G401.6 (cell line): ENCODE data around the gene PEPD.

Source experiments
- FAIRE-seq: peaks from 2 replicates; lab custom pipeline; 2012; peaks lifted over from hg19 to GRCh38; lab: Jason Lieb, UNC

The PEPD gene

DNA sequence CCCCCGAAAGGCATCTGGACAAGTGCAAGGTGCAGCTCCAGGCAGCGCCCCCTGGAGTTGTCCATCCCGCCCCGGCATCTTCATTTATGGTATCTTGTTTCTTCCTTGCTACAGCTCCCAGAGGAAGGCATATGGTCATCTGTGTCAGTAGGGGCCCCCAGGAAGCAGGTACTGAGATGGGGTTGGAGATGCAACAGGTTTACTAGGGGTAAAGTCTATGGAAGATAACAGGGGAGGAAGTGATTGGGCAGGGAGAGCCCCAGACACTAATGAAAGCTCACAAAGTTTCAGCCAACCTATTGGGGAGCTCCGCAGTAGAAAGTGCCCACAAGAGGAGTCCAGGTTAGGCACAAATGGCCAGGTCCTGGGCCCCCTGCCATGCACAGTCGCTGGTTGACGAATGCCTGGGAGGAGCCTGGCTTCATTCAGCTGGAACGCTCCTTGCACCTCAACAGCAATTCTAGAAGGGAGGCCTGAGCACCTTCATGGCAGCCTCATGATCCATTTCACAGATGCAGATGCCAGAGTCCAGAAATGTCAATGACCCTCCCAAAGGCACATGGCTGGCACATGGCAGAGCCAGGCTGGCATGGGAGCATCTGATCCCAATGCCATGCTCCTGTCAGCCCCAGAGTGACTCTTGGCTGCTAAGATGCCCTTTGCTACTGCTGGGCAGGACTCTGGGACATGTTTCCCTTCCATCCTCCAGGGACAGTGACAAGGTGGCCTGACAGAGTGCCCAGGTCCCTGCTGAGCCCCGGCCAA, 23.8 kb upstream of the PEPD start:
- FAIRE-seq, result no peak

DNA sequence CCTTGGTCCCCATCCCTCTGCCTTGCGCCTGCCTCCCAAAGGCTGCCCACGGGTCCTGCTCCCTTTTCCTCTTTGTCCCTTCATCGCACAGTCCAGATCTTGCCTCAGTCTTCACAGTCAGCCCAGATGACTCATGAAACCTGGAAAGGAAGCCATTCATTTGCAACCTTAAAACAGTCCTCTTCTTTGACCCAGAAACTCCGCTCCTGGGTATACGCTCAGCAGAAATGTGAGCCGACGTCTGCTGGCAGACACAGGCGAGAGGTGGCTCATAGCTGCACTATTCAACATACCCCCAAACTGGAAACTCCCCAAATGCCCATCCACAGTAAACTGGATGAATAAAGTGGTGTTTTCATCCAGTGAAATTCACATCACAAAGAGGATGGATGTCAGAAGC, 13.6 kb upstream of the PEPD start:
- FAIRE-seq, result no peak

DNA sequence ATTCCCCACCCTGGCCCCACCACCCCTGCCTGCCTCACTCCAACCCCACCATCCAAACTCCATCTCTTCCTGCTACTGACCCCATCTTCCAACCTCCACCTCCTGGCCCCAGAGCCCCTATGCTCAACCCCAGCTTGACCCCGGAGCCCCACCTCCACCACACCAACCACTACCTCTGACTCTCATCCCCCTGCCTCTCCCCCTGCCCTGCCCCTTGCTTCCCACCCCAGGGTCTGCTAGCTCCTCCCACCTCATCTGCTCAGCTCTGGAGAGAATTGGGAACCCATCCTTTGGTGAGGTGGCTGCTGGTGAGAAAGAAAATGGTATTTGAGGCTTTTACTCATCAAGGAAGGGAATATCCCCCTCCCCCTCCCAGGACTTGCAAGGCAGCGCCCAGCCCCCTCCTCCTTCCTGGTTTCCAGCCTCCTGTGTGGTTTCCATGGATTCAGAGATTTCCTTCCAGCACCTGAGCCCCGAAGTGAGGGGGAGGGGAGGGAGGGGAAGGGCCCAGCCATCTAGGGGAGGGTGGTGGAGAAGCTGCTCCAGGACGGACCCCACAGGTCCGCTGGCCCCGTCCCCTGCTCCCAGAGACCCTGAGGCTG, 11.4 kb upstream of the PEPD start:
- no peak for FAIRE-seq

DNA sequence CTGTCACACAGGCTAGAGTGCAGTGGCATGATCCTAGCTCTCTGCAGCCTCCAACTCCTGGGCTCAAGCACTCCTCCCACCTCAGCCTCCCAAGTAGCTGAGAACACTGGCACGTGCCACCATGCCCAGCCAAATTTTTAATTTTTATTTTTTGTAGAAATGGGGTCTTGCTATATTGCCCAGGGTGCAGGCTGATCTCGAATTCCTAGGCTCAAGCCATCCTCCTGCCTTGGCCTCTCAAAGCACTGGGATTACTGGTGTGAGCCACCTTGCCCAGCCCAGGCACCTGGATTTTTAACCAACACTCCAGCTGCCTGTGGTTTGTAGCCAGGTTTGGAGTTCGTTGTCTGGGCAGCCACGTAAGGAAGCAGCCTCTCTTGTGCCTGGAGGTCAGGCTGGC, 9.3 kb upstream of the PEPD start:
- FAIRE-seq, result no peak

DNA sequence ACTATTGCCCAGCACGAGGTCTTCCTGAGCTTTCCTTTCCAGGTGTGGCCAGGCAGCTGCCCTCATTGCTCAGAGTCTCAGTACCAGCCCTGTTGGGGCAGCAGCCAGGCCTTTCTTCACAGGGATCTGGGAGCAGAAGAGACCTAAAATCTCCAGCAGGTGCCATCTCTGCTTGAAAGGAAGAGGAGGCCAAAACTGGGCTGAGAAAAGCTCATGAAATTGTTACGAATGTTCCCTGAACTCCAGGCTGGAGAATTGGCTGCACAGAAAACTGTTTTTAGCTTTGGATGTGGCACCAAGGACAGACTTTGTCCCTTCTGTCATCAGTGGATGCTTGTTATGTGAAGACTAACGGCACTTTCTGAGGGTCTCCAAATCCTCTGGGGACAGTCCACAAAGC, 8.7 kb upstream of the PEPD start:
- FAIRE-seq, result no peak

DNA sequence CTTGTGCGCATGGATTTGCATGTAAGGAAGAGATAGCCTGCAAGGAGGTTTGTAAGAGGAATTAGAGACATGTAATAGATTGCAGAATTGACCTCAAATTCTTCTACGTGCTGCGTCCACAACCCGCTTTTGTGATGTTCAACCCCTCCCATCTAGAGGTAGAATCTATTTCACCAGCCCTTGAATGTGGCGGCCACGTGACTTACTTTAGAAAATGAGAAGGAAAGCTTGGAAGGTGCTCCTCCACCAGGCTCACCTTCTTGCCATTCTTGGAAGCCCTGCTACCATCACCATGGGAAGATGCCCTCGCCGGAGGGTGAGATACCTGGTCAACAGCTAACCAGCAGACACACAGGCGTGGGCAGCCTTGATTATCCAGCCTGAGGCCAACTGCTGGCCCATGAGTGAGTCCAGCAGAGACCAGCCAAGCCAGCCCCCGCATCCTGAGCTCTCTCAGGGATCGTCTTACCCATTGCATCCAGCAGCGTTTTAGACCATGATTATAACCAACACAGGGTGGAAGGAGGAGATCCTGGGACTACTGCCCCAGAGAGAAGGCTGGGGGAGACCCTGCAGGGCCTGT, 7.6 kb upstream of the PEPD start:
- FAIRE-seq, result no peak

DNA sequence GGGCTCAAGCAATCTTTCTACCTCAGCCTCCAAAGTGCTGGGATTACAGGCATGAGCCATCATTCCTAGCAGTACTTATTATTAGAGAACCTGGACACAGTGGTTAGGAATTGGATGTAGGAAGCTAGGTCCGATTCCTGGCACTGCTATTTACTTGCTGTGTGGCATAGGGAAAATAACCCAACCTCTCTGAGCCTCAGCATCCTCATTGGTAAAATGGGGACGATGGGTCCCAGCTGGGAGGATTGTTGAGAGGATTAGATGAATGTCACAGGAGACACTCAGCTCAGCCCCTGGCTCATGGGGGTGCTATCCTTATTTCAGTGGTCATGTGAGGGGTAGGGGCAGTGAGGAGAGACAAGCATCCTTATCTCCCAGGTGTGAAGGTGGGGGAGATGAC, 6.8 kb upstream of the PEPD start:
- no peak for FAIRE-seq

DNA sequence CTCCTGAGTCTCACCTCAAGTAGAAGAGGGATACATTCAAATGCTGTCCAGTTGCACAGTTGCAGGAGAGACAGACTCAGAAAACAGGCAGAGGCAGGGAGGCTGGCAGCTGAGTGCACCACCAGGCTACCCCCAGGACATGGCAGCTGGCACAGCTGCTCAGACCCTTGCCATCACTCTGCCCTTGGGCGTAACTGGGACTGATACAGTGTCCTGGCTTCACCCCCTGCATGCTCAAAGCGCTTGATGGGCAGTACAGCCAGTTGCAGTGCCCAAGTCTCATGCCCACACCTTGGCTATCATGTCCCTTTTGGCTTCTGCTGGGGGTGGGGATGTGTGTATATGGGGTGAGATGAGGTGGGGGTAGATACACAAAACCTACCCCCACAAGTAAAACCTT, 5.5 kb upstream of the PEPD start:
- FAIRE-seq, result no peak

DNA sequence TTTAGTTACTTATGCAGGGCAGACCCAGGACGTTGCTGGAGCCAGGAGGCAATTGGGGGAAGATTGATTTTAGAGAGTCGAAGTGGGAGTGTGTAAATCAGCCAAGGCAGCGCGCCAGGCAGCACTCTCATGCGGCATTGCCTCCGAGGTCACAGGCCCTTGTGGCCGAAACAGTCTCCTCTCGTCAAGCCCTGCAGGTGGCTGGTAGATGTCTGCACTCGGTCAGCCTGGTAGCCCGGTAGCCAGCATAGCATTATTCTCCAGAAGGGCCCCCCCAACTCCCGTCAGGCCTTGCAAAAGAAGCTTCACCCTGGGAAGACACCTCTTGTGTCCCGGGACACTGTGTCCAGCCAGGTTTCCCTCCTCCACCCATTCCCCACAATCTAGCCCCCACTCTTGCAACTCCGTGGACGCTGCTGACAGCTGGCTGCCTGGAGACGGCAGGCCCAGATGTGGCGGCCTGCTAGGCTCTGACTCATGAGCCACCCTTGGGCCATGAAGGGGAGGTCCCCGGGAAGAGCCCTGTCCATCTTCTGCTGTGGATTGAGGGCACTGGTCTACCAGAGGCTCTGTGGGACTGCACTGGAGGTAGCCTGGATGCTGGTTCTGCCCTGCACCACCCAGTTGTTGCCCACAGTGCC, 2.6 kb upstream of the PEPD start:
- FAIRE-seq, result no peak

DNA sequence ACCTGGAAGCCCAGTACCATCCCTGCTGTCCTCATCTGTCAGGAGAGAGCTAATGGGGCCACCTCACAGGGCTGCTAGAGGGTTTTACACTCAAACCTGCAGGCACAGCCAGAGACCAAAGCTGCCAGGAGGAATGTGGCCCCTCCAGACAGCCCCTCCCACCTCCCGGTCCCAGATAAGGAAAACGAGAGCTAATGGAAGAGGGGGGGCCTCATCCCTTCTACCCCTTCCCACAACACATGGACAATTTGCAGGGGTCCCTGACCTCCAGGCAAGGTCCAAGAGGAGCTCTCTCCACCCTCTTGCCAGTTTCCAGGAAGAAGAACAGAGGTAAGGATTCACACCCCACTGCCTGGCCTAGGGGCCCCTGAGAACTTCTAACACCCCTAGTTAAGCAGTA, 1.6 kb upstream of the PEPD start:
- FAIRE-seq, result no peak

DNA sequence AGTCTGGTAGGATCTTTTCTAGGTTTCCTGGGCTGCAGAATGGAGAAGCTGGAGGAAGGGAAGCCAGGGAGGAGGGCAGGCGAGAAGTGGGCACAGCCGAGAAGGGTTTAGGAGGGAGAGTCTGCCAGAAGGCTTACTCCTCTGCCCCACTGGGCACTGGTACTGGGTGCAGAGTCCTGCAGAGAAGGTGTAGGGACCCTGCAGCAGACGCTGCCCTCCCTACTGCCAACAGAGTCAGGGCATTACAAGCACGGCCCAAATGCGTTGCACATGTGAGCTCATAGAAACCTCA, 726 bp upstream of the PEPD start:
- no peak for FAIRE-seq

DNA sequence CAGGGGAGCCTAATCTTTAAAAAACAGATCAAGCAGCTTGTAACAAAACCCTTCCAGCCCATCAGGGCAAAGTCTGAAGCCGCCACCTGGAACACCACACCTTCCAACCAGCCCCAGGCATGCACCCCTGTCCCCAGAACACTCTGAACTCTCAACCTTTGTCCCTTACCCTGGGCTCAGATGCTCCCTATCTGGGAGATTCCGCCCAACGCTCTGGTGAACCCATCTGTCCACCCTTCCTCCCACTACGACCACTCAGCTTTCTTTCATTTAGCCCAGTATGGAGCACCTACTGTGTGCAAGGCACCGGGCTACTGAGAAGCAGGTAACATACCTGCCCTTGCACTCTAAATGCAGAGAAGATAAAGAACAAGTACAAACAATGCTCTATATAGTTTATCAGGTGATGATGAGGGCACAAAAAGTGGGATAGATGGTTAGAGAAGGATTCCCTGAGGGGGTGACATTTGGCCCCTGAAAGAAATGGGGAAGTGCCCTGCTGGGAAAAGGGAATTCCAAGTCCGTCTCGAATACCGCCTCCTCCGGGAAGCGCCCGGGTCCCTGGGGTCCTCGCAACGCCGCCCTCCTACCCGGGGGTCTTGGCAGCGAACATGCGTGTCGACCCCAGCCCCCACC, 629 bp downstream of the PEPD start:
- no peak for FAIRE-seq

DNA sequence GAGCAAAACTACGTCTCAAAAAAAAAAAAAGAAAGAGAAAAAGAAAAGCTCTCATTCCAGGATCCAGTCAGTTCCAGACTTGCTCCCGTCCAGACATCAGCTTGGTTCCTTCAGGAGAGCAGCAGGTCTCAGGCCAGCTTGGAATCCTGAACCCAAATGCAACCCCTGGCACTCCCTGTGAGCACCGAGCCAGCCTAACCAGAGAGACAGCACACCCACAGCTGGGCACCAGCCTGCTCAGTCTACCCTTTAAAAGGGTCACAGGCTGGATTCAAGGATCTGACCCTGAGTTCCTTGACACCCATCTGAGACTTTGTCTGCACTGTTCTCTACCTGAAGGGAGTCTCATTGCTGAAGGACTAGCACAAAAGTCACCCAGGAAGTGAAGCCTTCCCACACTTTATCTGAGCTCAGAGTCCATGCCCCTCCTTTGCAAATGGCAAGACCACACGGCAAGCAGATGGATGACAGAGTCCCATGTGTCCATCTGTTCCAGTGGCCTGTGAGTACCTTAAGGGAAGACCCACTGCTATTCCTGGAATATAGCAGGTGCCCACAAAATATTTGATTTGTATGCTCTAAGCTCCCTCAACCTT, 1.4 kb downstream of the PEPD start:
- FAIRE-seq, result no peak

DNA sequence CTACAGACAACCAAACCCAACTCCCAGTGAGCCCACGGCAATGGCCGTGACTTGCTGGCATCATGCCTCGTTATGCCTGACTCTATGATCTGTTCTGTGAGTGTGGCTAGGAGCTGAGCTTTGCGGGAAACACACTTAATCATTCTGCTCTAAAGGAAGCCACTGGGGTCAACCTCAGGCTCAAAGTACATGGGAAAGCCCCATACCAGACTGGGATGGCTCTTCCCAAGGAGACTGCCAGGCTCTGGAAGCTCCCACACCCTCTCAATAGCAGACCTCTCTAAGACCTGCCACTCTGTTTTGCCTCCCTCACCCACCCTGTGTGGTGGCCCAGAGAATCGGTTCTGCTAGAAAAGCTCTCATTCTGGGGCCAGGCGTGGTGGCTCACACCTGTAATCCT, 2.2 kb downstream of the PEPD start:
- no peak for FAIRE-seq

DNA sequence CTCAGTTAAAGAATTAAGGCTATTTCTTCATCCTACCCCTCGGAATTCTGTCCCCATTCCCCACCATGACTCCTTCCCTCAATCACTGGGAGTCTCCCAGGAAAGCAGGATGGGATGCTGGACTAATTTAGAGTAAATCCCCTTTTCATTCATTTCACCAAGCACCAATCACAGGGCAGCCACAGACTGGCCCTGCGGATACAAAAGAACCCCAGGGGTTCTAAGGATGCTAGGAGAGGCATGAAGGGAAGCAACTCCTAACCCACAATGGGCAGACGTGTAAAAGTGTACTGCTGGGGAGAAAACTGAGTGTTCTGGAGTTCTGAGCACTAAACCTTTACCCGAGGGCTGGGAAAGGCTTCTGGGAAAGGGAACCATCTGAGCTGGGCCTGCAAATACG, 3.0 kb downstream of the PEPD start:
- no peak for FAIRE-seq

DNA sequence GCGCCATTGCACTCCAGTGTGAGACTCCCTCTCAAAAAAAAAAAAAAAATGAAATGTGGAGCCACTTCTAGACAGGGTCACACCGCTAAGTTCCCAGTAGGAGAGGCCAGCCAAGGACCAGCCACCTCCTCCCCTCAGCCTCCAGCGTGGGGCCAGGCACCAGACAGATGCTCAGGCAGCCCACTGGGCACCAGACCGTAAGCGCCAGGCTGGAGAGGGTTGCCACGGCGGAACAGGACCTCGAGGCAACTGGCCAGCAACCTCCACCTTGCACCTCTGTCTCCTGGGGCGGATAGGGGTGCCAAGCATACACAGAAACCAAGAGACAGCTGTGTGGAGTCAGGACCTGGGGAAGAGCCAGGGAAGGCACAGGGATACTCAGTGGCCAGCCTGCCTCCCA, 3.7 kb downstream of the PEPD start:
- FAIRE-seq, result no peak

DNA sequence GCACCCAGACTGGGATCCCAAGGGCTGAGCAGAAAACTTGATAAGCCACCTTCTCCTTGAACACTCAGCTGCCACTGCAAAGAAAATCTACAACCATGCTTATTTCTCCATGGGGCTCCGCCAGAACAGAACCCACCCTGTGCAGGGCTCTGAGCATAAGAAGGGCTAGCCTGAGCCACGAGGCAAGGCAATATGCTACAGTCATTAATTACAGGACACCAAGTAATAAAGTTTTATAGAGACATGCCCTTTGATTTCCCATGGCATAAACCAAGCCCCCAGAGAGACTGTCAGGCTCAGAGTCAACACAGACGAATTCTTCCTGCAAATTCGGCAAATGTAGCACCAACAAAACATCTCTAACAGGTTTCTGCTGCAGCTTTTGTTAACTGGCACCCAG, 5.7 kb downstream of the PEPD start:
- no peak for FAIRE-seq

DNA sequence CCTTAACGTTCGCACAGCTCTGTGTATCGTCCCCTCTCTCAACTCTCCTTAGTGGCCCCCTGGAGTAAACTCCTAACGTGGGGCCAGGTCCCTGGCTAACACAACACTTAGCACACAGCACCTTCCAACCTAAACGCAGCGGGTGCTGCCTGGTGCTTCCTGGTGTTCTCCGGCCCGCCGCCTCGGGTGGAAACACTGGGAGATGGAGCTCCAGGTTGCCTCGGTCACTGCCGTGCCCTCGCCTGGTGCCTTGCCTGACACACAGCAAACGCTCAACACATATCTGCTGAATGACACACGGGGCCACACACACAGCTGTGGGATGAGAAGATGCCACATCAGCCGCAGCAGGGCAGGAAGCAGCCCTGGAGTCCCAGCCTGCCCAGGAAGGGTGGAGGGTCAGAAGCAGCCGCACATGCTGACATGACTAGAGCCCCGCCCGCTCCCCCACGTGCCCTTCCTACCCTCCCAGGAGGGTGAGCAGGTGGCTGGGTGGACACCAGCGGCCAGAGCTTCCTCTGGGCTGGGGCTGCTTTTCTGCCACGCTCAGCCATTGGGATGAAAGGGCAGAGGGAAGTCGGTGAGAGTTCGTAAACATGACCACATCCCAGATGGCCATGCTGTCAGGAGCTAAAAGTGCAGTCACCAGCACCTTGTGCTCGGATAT, 6.6 kb downstream of the PEPD start:
- FAIRE-seq, result no peak

DNA sequence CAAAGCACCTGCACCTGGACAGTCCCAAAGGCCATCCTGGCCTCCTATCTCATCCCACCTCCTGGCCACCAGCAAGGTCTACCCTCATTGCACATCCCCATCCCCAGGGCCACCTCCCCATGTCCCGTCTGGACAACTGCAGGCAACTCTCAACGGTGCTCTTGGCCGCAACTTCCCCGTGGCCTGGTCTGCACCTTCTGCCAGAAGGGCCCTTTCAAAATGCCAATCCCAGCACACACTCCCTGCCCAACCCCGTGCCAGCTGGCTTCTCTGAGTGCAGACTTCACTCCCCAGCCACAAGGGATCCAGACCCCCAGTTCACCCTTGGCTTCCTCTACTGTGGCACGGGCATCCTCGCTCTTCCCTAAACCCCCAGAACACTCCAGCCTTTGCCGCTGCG, 8.2 kb downstream of the PEPD start:
- FAIRE-seq, result no peak

DNA sequence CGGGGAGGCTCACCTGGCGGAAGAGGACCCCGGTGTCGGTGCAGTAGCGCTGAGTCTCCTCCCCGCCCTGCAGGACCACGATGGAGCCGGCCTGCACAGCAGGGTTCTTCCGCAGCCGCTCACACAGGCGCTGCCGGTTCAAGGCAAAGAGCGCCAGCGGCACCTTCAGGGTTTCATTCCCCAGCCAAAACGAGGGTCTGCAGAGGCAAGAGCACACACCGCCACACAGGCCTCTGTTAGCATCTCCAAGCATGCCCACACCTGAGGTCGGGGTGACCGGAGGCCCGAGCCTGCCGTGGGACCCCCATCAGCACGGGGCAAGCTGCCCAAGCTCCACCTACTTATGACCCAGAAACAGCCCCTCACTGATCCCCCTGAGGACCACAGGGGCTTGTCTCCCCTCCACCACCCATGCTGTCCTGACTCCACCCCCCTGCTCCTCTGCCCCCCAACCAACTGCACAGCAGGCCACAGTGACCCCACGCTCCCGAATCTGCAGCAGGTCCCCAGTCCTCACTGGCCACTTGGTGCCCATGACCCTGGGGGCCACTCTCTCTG, 8.9 kb downstream of the PEPD start:
- FAIRE-seq, result no peak

DNA sequence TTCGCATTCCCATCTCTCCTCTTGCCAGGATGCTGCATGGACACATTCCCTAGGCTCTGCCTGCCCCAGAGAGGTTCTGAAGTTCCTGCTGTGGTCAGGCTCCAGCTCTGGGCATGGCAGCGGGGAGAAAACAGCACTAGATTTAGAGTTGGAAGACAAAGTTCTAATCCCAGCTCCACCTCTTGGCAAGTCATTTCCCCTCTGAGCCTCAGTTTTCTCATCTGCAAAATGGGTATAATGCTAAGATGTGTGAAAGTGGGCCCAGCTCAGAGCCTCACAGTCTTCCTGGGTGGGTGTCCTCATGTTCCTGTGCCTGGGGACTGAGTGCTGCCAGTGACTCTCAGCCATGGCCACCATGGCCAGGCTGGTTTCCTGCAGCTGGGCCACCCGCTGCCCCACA, 9.6 kb downstream of the PEPD start:
- no peak for FAIRE-seq

DNA sequence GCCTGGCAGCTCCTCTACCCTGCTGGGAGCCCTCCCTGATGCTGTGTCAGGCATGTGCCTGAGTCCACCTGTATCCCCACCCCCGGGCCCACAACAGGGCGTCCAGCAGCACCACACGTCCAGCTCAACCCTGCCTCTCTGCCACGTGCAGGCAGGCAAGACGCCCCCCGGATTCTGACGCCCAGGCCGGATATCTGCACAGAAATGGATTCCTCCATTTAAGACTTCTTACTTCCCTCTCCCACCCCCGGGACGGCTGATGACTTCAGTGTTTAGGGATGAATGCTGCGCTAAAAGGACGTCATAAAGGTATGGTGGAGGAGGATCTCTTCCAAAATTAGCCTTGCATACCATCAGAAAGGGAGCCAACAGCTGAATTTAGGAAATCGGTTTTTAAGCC, 10.2 kb downstream of the PEPD start:
- FAIRE-seq, result no peak
